IPS-NIHi7 (cell line): ENCODE data around the gene BRIP1.

ENCODE experiments used
- DNase-seq: peaks from one replicate; pipeline ENCODE4 v3.0.0; 2012; ENCODE audit warnings: mixed read lengths; ENCODE audit errors: extremely low spot score

BRIP1 gene

DNA sequence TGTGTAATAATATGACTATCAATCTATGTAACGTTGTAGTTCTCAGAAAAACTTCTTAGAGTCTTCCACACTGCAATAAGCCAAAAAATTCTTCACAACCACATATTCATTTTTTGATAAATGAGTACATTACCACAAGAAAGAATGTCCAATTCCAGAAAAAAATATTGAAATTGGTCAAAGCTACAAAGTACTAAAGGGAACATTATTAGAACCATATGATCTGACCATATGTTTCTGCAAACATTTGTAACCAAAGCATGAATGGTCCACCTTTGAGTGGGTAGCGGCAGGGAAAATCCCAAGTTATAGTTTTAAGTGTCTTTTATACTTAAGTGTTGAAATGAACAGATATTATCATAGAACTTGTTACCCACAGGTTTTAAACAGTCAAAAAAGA is 200.6 kb downstream of the BRIP1 start:
- no peak for DNase-seq

DNA sequence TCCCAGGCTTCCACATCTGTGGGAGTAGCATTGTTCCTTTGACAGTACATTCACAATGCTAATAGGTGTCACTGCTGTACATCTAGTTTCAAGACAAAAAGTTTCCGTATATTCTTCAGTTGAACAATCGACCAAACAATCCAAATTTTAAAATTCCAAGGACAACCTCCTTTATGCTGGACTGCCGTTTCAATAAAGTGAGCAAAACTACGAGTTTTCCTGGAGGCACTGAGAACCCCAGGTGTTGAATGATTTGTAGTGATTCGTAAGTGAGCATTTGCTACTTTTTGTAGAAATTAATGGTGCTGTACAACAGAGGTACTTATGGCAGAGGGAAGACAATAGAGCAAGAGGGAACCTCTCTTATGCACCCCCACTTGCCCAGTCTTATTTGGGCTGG is 201.1 kb downstream of the BRIP1 start:
- no peak for DNase-seq

DNA sequence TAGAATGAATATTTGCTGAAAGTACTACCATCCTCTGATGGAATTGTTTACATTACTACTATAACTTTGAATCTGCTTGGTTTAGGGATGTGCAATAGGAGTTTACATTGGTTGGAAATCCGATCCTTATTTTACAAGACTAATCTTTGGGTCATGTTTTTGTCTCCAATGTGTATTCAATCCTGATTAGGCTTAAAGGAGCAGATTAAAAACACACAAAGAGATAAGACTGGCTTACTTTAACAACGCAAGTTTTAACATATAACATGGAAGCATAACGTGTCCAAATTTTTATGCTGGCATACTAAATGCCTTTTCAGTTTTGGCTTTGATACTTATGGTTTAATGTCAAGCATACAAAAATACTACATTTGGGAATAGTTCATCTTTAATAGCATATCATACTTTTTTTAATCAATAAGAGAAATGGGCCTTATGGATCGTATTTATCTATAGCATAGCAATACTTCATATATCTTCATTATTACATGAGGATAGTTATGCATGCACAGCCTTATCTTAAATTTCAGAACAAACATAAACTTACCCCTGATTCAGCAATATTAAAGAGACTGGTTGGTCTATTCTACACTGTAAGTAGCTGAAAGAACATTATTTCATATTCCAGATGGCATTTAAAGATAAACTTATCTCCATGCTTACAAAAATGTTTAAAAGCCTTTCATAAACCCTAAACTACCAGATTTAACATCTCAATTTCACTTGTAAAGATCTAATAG is 202.4 kb downstream of the BRIP1 start:
- no peak for DNase-seq

DNA sequence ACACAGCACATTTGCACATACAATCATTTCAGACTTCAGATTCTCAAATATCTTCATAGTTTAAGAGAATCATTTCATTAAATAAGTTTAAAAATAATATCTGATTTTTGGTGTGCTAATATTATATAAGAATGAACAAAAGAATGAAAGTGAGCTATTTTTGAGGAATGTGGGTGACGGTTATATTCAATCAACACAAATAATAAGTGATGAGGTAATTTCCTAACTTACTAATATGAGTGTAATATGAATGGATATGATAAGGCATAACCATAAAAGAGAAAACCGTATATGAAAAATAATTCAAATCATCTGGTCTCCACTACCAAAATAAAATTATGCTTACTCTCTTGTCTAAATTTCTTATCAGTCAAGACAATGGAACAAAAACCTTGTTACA is 203.9 kb downstream of the BRIP1 start:
- no peak for DNase-seq

DNA sequence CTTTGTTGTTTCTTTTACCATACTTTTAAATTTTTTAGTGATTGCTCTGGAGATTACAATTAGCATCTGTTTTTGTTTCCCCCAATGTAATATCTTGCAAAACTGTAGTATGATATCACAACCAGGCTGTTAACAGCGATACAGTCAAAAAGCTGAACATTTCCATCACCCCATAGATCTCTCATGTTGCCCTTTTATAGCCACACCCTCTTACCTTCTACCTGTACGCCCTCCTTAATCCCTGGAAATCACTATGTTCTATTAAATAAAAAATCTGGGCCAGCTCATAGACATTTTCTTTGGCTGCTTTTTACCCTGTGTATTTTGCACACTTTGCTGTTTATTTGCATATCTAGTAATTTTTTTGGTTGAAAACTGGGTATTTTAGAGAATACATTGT is 205.1 kb downstream of the BRIP1 start:
- no peak for DNase-seq

DNA sequence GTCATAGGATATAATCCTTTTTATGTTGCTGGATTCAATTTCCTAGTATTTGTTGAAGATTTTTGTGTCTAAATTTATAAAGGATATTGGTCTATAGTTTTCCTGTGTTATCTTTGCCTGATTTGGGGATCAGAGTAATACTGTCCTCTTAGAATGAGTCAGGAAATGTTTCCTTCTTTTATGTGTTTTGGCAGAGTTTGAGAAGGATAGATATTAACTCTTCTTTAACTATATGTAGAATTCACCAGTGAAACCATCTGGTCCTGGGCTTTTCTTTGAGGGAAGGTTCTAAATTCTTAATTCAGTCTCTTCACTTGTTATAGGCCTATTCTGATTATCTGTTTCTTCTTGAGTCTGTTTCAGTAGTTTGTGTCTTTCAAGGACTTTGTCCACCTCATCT is 206.0 kb downstream of the BRIP1 start:
- no peak for DNase-seq

GRCh38 chr17:61656721-61657217 is 206.6 kb downstream of the BRIP1 start:
- no peak for DNase-seq

DNA sequence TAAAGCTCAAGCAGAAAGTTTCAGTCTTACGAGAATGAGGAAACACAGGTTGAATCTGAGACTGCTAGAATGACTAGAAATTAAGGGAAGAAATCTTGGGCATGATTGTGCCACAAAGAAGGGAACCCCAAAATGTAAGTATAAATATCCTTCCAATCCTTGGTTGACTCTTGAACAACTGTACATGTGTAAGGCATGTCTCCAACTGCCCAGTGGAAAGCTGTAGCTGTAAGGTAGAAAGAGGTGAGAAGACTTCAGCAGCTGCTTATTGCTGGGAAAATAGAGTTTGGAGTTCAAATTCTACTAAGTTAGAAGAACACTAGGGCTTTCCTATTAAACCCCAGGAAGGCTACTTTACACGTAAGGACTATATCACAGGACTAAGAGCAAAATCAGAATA is 212.6 kb downstream of the BRIP1 start:
- DNase-seq, result no peak

DNA sequence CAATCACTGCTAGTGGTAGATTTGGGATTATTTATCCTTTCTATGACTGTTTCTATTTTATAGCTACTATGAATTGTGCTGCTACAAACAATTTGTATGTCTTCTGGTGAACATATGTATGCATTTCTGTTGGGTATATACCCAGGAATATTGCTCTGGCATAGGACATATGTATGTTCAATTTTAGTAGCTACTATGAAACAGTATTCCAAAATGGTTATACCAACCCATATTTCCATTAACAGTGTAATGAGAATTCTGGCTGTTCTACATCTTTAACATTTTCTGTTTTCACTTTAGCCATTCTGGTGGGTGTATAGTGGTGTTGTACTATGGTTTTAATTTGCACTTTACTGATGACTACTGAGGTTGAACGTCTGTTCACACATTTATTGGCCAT is 214.7 kb downstream of the BRIP1 start:
- no peak for DNase-seq

DNA sequence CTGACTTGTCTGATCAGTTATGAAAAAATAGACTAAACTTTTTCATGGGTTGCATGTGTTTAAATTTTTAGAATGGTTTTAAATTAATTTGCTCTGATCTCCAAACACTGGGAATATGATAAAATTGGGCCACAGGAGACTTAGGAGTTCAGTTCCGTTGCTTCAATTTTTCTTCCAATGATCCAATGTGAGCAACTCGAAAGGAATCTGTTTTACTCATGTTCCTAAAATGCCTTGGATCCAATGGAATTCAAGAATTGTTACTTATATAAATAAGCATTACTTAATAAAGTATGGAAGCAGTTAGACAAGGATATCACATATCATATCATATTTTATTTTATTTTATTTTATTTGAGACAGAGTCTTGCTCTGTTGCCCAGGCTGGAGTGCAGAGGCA is 216.3 kb downstream of the BRIP1 start:
- DNase-seq, result no peak

DNA sequence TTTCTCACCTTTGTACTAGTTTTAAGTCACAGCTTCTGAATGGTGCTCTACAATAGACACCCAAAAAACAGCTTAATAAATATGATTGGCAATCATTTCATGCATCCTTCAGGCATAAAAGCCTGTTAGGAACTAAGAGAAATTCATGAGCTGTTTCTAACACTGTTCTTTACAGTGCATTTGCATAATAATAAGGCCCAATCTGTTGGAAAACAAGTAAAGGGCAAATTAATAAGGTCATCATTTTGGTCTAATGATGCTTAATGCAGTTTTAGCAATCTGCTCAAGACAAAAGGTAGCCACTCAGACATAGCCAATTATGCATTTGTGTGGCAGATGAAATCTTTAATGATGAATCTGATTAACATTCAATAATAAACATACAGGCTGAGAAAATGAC is 216.8 kb downstream of the BRIP1 start:
- DNase-seq, result no peak

DNA sequence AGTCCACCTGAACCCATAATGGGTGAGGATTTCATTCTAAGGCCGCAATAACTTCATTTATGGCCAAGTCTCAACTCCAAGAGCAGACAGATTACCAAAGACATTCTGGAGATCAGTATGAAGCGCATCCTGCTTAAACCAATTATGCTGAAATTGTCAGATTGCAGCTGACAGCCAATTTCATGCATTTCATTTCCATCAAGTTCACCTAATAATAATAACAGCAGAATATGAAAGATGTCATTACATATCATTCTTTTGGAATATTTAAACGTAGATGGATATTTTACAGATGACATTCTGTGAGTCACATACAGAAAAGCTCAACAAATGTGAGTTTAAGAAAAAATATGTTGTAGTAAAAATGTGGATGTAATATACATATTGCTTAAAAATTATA is 217.4 kb downstream of the BRIP1 start:
- DNase-seq, result no peak

DNA sequence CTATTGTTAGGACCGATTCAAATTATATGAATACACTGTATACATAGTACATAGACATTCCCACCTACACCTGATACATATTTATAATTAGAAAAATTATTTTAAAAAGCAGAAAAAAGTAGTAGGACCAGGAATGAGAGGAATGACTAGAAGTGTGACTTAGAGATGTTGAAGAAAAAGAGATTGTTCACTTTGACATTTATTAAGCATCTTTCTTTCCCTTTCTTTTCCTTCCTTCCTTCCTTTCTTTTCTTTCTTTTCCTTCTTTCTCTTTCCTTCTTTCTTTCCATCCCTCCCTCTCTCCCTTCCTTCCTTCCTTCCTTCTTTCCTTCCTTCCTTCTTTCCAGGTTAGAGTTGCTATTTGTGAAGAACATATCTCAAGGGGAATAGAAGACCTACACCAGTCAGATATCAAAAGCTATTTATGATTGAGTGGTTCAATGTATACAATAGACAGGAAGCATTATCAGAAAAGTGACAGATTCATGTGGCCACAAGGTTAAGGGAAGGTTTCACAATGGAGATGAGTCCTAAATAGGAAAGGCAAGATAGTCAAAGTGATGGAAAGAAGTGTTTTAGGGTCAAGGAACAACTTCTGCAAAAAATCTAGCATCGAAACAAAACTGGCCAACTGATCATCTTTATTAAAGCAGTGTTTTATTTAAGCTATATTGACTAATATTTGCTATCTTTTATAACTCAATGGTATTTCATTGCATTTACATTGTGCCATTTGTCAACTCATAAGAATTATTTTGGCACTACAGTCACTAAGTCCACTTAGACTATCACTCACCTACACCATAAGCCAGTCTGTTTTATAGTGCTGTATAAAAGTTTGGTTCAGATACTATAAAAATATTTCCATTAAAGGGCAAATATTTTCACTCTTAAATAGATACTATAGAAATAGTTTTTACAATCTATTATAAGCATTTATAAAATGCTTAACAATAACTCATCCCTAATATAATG is 218.2 kb downstream of the BRIP1 start:
- DNase-seq, result no peak

GRCh38 chr17:61642768-61643167 is 220.6 kb downstream of the BRIP1 start:
- DNase-seq, result no peak

DNA sequence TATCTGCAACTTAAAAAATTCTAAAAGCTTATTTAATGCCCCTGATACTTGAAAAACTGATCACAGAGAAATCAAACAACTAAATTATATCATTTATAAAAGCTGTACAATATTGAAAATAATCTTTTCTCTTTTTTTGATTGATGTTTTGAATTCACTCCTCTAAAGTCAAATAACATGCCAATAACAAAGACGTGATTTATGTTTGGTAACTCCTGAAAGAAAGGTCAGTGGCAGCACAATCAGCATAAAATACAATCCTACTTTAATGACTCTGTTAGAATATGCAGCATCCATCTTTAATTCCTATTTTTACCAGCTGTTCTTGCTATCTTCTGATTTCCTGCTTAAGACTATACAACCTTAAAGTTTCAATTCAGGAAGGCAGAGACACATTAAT is 221.6 kb downstream of the BRIP1 start:
- no peak for DNase-seq

- DNase-seq, result no peak
Observed at GRCh38 chr17:61641084-61641483, 222.2 kb downstream of the BRIP1 start.

- DNase-seq, result no peak
Observed at GRCh38 chr17:61639818-61640217, 223.5 kb downstream of the BRIP1 start.

- no peak for DNase-seq
Observed at GRCh38 chr17:61638087-61638486, 225.2 kb downstream of the BRIP1 start.

- DNase-seq, result peak; percentile 18
Observed at GRCh38 chr17:61635913-61636432, 227.4 kb downstream of the BRIP1 start.

- DNase-seq, result no peak
Observed at GRCh38 chr17:61634942-61635538, 228.3 kb downstream of the BRIP1 start.

DNA sequence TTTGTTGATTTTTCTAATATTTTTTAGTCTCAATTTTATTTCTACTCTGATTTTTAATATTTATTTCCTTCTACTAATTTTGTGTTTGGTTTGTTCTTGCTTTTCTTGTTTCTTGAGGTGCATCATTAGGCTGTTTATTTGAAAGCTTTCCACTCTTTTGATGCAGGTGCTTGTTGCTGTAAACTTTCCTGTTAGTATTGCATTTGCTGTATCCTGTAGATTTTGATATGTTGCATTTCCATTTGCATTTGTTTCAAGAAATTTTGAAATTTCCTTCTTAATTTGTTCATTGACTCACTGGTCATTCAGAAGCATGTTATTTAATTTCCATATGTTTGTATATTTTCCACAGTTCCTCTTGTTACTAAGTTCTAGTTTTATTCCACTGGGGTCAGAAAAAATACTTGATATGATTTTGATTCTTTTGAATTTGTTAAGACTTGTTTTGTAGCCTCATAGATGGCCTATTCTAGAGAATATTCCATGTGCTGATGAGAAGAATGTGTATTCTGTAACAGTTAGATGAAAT is 229.3 kb downstream of the BRIP1 start:
- no peak for DNase-seq

- DNase-seq, result no peak
Observed at GRCh38 chr17:61632826-61633225, 230.5 kb downstream of the BRIP1 start.
